Activated T-helper 2 cell treated with anti-CD3 and anti-CD28 coated beads, Interferon-gamma antibody, Interleukin-2, Interleukin-4, amounts not matched to agents 10 μg/mL and 5 μg/mL and 100 μg/mL, durations not matched to agents 14 hours and 24 hours and 36 hours (primary cell): Measurements from ENCODE around the gene OBP2B. TPM values are rescaled to one million over a fixed set of nuclear protein-coding genes. Genes with fewer than 3 reads are reported as not detected.
"Not testable (repeated sequence)": the region's sequence is repeated elsewhere in the genome, so short reads cannot be mapped to it uniquely, and the experiment has no call there.

ENCODE experiments used
- DNase-seq: peaks from one replicate; pipeline ENCODE4 v3.0.0; 2021; ENCODE audit warnings: low spot score
- H3K27ac Mint-ChIP-seq: one replicate; pipeline ENCODE4 v1.8.0; 2021; ENCODE audit warnings: mixed read lengths
- H3K27me3 Mint-ChIP-seq: one replicate; pipeline ENCODE4 v1.8.0; 2021; ENCODE audit warnings: low read depth, mixed read lengths
- H3K36me3 Mint-ChIP-seq: one replicate; pipeline ENCODE4 v1.8.0; 2021; ENCODE audit warnings: low read depth, mixed read lengths
- H3K4me1 Mint-ChIP-seq: one replicate; pipeline ENCODE4 v1.8.0; 2021; ENCODE audit warnings: low read depth, mixed read lengths
- H3K4me3 Mint-ChIP-seq: one replicate; pipeline ENCODE4 v1.8.0; 2021; ENCODE audit warnings: low read depth, mild to moderate bottlenecking, moderate library complexity, mixed read lengths
- H3K9me3 Mint-ChIP-seq: one replicate; pipeline ENCODE4 v1.8.0; 2021; ENCODE audit warnings: mixed read lengths
- intact Hi-C: fragments of 100-400 bp; cut with micrococcal nuclease; formaldehyde crosslinking; loops from one replicate; pipeline ENCODE4 v1.15.1; 2023
- total RNA-seq: library from RNA; stranded (reverse); gene quantifications from 2 replicates; pipeline ENCODE4 v1.2.3, GENCODE V29; 2022

The OBP2B gene
- total RNA-seq, 1 donor from 2014 or later, result not detected

- DNase-seq, result no peak
- intact Hi-C loops, result no loop called here
- Mint-ChIP-seq H3K9me3 (no peaks in the 10 kb centered on the region), H3K36me3 (no peaks in the 10 kb centered on the region), H3K4me3 (no peak overlapping the region), H3K4me1 (no peaks in the 10 kb centered on the region), H3K27ac (no peak overlapping the region), H3K27me3 (peaks cover 8% of the 10 kb centered on the region)
These were observed 15.7 kb upstream of the OBP2B start for GRCh38 chr9:133224762-133225161.

- H3K9me3 Mint-ChIP-seq, DNase-seq, H3K27ac Mint-ChIP-seq, H3K4me3 Mint-ChIP-seq, H3K36me3 Mint-ChIP-seq, H3K4me1 Mint-ChIP-seq, intact Hi-C loops: not testable (repeated sequence)
- peaks cover 12% of the 10 kb centered on the region for H3K27me3 Mint-ChIP-seq
These were observed 14.2 kb upstream of the OBP2B start for GRCh38 chr9:133223159-133223756.

GRCh38 chr9:133221994-133222393 is 12.9 kb upstream of the OBP2B start:
- intact Hi-C loops, H3K4me3 Mint-ChIP-seq, DNase-seq, H3K36me3 Mint-ChIP-seq, H3K27ac Mint-ChIP-seq, H3K9me3 Mint-ChIP-seq, H3K4me1 Mint-ChIP-seq: not testable (repeated sequence)
- H3K27me3 Mint-ChIP-seq, result peaks cover 18% of the 10 kb centered on the region

GRCh38 chr9:133221177-133221809 is 12.2 kb upstream of the OBP2B start:
- no peaks in the 10 kb centered on the region for H3K9me3 Mint-ChIP-seq
- H3K27ac Mint-ChIP-seq, result no peak overlapping the region
- H3K36me3 Mint-ChIP-seq, result no peaks in the 10 kb centered on the region
- H3K4me1 Mint-ChIP-seq, result no peaks in the 10 kb centered on the region
- no peak for DNase-seq
- H3K4me3 Mint-ChIP-seq, result no peak overlapping the region
- peaks cover 20% of the 10 kb centered on the region for H3K27me3 Mint-ChIP-seq
- intact Hi-C loops, result no loop called here

GRCh38 chr9:133218049-133218975 is 9.3 kb upstream of the OBP2B start:
- H3K9me3 Mint-ChIP-seq, DNase-seq, H3K4me3 Mint-ChIP-seq, H3K27ac Mint-ChIP-seq, H3K4me1 Mint-ChIP-seq, H3K36me3 Mint-ChIP-seq, intact Hi-C loops: not testable (repeated sequence)
- H3K27me3 Mint-ChIP-seq, result peaks cover 35% of the 10 kb centered on the region

- H3K27ac Mint-ChIP-seq, H3K4me3 Mint-ChIP-seq, intact Hi-C loops, H3K36me3 Mint-ChIP-seq, H3K4me1 Mint-ChIP-seq, H3K9me3 Mint-ChIP-seq, DNase-seq: not testable (repeated sequence)
- peaks cover 39% of the 10 kb centered on the region for H3K27me3 Mint-ChIP-seq
These were observed 8.4 kb upstream of the OBP2B start for GRCh38 chr9:133217333-133217988.

GRCh38 chr9:133214276-133214675 is 5.2 kb upstream of the OBP2B start:
- H3K4me3 Mint-ChIP-seq, H3K4me1 Mint-ChIP-seq, intact Hi-C loops, H3K36me3 Mint-ChIP-seq, H3K27ac Mint-ChIP-seq, H3K9me3 Mint-ChIP-seq, DNase-seq: not testable (repeated sequence)
- H3K27me3 Mint-ChIP-seq, result peaks cover 34% of the 10 kb centered on the region

GRCh38 chr9:133210609-133211008 is 1.6 kb upstream of the OBP2B start:
- Mint-ChIP-seq H3K36me3 (no peaks in the 10 kb centered on the region), H3K27me3 (peaks cover 20% of the 10 kb centered on the region), H3K9me3 (peaks cover 6% of the 10 kb centered on the region), H3K27ac (no peak overlapping the region), H3K4me1 (no peaks in the 10 kb centered on the region), H3K4me3 (no peak overlapping the region)
- intact Hi-C loops, result no loop called here
- DNase-seq, result no peak

GRCh38 chr9:133210202-133210532 is 1.1 kb upstream of the OBP2B start:
- DNase-seq, result no peak
- H3K36me3 Mint-ChIP-seq, result no peaks in the 10 kb centered on the region
- H3K27me3 Mint-ChIP-seq, result peaks cover 17% of the 10 kb centered on the region
- no peaks in the 10 kb centered on the region for H3K4me1 Mint-ChIP-seq
- H3K9me3 Mint-ChIP-seq, result peaks cover 6% of the 10 kb centered on the region
- H3K27ac Mint-ChIP-seq, result no peak overlapping the region
- no peak overlapping the region for H3K4me3 Mint-ChIP-seq
- intact Hi-C loops, result no loop called here

GRCh38 chr9:133209327-133210201 is 514 bp upstream of the OBP2B start:
- DNase-seq, H3K36me3 Mint-ChIP-seq, H3K4me1 Mint-ChIP-seq, H3K9me3 Mint-ChIP-seq, intact Hi-C loops, H3K4me3 Mint-ChIP-seq, H3K27ac Mint-ChIP-seq: not testable (repeated sequence)
- H3K27me3 Mint-ChIP-seq, result peaks cover 13% of the 10 kb centered on the region

GRCh38 chr9:133208171-133208879 is 725 bp downstream of the OBP2B start:
- DNase-seq, H3K27me3 Mint-ChIP-seq: not testable (repeated sequence)

More at GRCh38 chr9:133208171-133208879, 725 bp downstream of the OBP2B start:
- H3K4me3 Mint-ChIP-seq, H3K27ac Mint-ChIP-seq, H3K9me3 Mint-ChIP-seq, H3K36me3 Mint-ChIP-seq, intact Hi-C loops, H3K4me1 Mint-ChIP-seq: not testable (repeated sequence)
